Measurements from ENCODE around the gene CHRNB4. TPM values are rescaled to one million over a fixed set of nuclear protein-coding genes. Genes with fewer than 3 reads are reported as not detected.
A peak's percentile ranks its signal among the peaks of the same experiment; 100 is the strongest.

CHRNB4 gene
- total and polyA plus RNA-seq, 2 of the 8 experiments (the other 6 are each of a cell fraction or from before 2014, with no cell fraction given), result 2.4 to 4.5 TPM

GRCh38 chr15:78676424-78677110 is 35.6 kb upstream of the CHRNB4 start (continued):
- TF ChIP-seq CHD7 (IDR thresholded peaks at IDR 0.05; ENCODE audit: insufficient replicate concordance, low read length) (peak; percentile 44), TEAD4 (IDR thresholded peaks at IDR 0.05; ENCODE audit: low read depth, low read length) (peak; percentile 75; the same call in 1 of the 2 replicates), TCF12 (IDR thresholded peaks at IDR 0.05; ENCODE audit: low read depth, low read length) (0 out of 2 replicates have a peak, but pooled peaks have one; percentile 14), MAFK (IDR thresholded peaks at IDR 0.05; ENCODE audit: low read depth, low read length) (no peak), HDAC2 (IDR thresholded peaks at IDR 0.05; ENCODE audit: borderline replicate concordance in 1 of 2, low read depth in 2 of 2, low read length in 2 of 2) (peak in 1 of 2 experiments; percentile 45; a peak in 1 of 4 replicates)
